SK-N-MC (cell line): ENCODE data around the gene NINJ1.

ENCODE experiments used
- EZH2 ChIP-seq: fragments of 200-600 bp; sonication (generic); IDR thresholded peaks from one replicate; pipeline ENCODE4 v1.6.1; 2017; ENCODE audit warnings: antibody characterized with exemption
- POLR2AphosphoS5 ChIP-seq: IDR thresholded peaks from 2 replicates; pipeline ENCODE4 v1.6.1; 2012; ENCODE audit warnings: mild to moderate bottlenecking, low read depth, low read length, borderline replicate concordance

DNA sequence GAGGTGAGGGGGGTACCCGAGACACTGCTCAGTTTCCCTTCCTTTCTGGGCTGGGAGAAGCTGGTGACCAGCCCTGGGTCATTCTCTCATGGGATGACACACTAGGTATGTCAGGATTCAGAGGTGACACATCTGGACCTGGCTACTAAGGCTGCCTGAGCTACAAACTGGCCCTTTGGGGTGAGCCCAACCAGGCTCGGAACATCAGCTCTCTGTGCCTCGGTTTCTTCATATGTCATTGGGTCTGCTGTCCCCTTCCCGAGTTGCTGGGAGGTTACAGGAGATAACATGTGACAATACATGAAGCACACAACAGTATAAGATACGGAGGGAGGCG lies 26.3 kb downstream of the NINJ1 start:
- TF ChIP-seq EZH2 (no peak), POLR2AphosphoS5 (no peak)
